Mesenchymal stem cell (in vitro differentiated cells and primary cell): ENCODE measurements around the gene MPP2.
A peak's percentile ranks its signal among the peaks of the same experiment; 100 is the strongest.

Experiments used
- DNase-seq: peaks from one replicate; pipeline ENCODE4 v3.0.0-alpha.2; 2013
- H2AFZ ChIP-seq: one replicate; pipeline ENCODE4 v1.6.1; 2013; ENCODE audit warnings: low read depth, mild to moderate bottlenecking, control low read depth, inconsistent platforms, low read length, moderate library complexity
- H2AK5ac ChIP-seq: 2 replicates; pipeline ENCODE4 v1.6.1; 2013; ENCODE audit warnings: low read length, moderate library complexity, mild to moderate bottlenecking, inconsistent platforms; ENCODE audit not compliant: severe bottlenecking
- H2BK120ac ChIP-seq: one replicate; pipeline ENCODE4 v1.6.1; 2013; ENCODE audit warnings: low read depth, mild to moderate bottlenecking, inconsistent platforms, low read length, moderate library complexity
- H2BK12ac ChIP-seq, 2 experiments: one replicate each; pipeline ENCODE4 v1.6.1; 2013; ENCODE audit warnings: inconsistent platforms in 2 of 2, low read length in 2 of 2, mild to moderate bottlenecking in 2 of 2, moderate library complexity in 2 of 2, control low read depth in 1 of 2
- H2BK15ac ChIP-seq: one replicate; pipeline ENCODE4 v1.6.1; 2013; ENCODE audit warnings: mild to moderate bottlenecking, low read depth, inconsistent platforms; ENCODE audit not compliant: poor library complexity, severe bottlenecking
- H2BK5ac ChIP-seq: 2 replicates; pipeline ENCODE4 v1.6.1; 2013; ENCODE audit warnings: low read depth, mild to moderate bottlenecking, low read length, control low read depth, inconsistent platforms; ENCODE audit not compliant: poor library complexity, severe bottlenecking
- H3K14ac ChIP-seq, 2 experiments: one replicate each; pipeline ENCODE4 v1.6.1; 2013; ENCODE audit warnings: inconsistent platforms in 2 of 2, low read length in 2 of 2, control low read depth in 1 of 2, mild to moderate bottlenecking in 1 of 2, moderate library complexity in 1 of 2
- H3K18ac ChIP-seq, 2 experiments: one replicate each; pipeline ENCODE4 v1.6.1; 2013; ENCODE audit warnings: inconsistent platforms in 2 of 2, low read length in 2 of 2, control low read depth in 1 of 2, low read depth in 1 of 2, mild to moderate bottlenecking in 1 of 2
- H3K23ac ChIP-seq, 2 experiments: one replicate each; pipeline ENCODE4 v1.6.1; 2013; ENCODE audit warnings: inconsistent platforms in 2 of 2, low read length in 2 of 2, mild to moderate bottlenecking in 2 of 2, moderate library complexity in 2 of 2, control low read depth in 1 of 2
- H3K27ac ChIP-seq: 2 replicates; pipeline ENCODE4 v1.5.1; 2013; ENCODE audit warnings: mild to moderate bottlenecking, moderate library complexity, low read length, control low read depth, inconsistent platforms; ENCODE audit not compliant: poor library complexity, severe bottlenecking
- H3K27me3 ChIP-seq, 2 experiments: 2 replicates each; pipeline versions ENCODE4 v1.6.1 to v1.7.0; 2013; ENCODE audit warnings: low read length in 2 of 2, mild to moderate bottlenecking in 2 of 2, moderate library complexity in 2 of 2, control low read depth in 1 of 2, inconsistent platforms in 1 of 2; ENCODE audit not compliant: control insufficient read depth in 1 of 2, insufficient read depth in 1 of 2
- H3K36me3 ChIP-seq, 2 experiments: 2 replicates each; pipeline versions ENCODE4 v1.6.1 to v1.7.0; 2013; ENCODE audit warnings: low read length in 2 of 2, control low read depth in 1 of 2, inconsistent platforms in 1 of 2, low read depth in 1 of 2, mild to moderate bottlenecking in 1 of 2; ENCODE audit not compliant: insufficient read depth in 2 of 2, control insufficient read depth in 1 of 2
- H3K4ac ChIP-seq, 2 experiments: one replicate each; pipeline ENCODE4 v1.6.1; 2013; ENCODE audit warnings: inconsistent platforms in 2 of 2, low read length in 2 of 2, mild to moderate bottlenecking in 2 of 2, moderate library complexity in 2 of 2, control low read depth in 1 of 2, low read depth in 1 of 2
- H3K4me1 ChIP-seq: 2 replicates; pipeline ENCODE4 v1.6.1; 2013; ENCODE audit warnings: low read depth, low read length, control low read depth; ENCODE audit not compliant: control insufficient read depth, insufficient read depth
- H3K4me2 ChIP-seq: 2 replicates; pipeline ENCODE4 v1.6.1; 2013; ENCODE audit warnings: low read length, mild to moderate bottlenecking, inconsistent platforms; ENCODE audit not compliant: poor library complexity, severe bottlenecking
- H3K4me3 ChIP-seq, 2 experiments: 2 replicates each; pipeline versions ENCODE4 v1.5.1 to v1.7.0; 2013; ENCODE audit warnings: low read length in 2 of 2, mild to moderate bottlenecking in 2 of 2, control low read depth in 1 of 2, low read depth in 1 of 2; ENCODE audit not compliant: insufficient read depth in 1 of 2
- H3K79me1 ChIP-seq: replicated peaks from 2 replicates; pipeline ENCODE4 v1.6.1; 2013; ENCODE audit warnings: mild to moderate bottlenecking, control low read depth, low read length, inconsistent platforms; ENCODE audit not compliant: poor library complexity, severe bottlenecking
- H3K9ac ChIP-seq: 2 replicates; pipeline ENCODE4 v1.7.0; 2013; ENCODE audit warnings: mild to moderate bottlenecking, low read length, moderate library complexity
- H3K9me3 ChIP-seq: 2 replicates; pipeline ENCODE4 v1.7.0; 2013; ENCODE audit warnings: mild to moderate bottlenecking, low read length; ENCODE audit not compliant: control insufficient read depth
- H4K8ac ChIP-seq: one replicate; pipeline ENCODE4 v1.6.1; 2013; ENCODE audit warnings: inconsistent platforms, mild to moderate bottlenecking, low read length, moderate library complexity
- H4K91ac ChIP-seq: one replicate; pipeline ENCODE4 v1.6.1; 2013; ENCODE audit warnings: mild to moderate bottlenecking, low read length, inconsistent platforms
- WGBS: methylation state at CpG from one replicate; pipeline ENCODE4 v1.1.7; 2013; ENCODE audit warnings: mixed read lengths; 5-methylcytosine and 5-hydroxymethylcytosine counted together

Gene MPP2

DNA sequence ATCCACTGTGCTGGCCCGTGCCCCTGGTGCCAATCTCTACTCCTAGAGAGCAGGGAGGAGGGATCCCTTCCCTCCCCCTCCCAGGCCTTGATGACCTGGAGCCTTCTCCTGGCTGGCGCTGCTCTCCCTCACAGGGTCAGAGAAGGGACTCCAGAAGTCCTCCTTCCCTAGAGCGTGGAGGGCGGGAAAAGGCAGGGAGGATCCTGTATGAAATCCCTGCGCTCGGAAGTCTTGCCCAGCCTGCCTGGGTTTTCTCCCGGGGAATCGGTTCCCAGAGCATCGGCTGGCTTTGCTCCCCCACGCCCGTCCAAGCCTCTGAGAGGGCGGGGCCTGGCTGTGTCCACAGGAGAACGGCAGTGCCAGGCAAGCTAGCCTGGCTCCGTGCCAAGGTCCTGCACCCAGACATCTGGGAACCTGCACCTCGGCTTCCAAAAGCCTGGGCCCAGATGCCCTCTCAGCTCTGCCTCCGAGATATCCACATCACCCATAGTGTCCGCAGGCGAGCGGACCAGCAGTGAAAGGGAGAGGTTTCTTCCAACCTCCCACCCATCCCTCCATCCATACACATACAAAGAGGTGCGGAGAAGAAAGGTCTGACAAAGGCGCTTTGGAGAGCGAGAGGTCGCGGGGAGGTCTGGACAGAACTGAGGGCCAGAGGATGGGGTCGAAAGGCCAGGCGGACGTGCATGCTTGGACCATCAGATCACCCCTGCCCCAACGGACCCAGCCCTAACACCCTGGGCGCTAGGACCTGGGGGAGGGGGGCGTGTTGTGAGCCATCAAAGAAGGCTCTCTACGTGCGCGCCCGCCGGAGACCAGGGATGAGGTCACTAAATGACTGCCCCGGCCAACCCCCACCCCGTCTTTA lies 1.1 kb downstream of the MPP2 start:
- H2BK15ac ChIP-seq = peak overlapping the region; percentile 16
- H2BK120ac ChIP-seq = no peak overlapping the region
- no peak overlapping the region for H2BK5ac ChIP-seq
- H3K23ac ChIP-seq = no peak overlapping the region
- H2AFZ ChIP-seq = no peak overlapping the region
- H3K4ac ChIP-seq = no peak overlapping the region
- peak overlapping the region; percentile 90 for H3K4me2 ChIP-seq
- peak; percentile 45 for DNase-seq
- H3K9me3 ChIP-seq = no peaks in the 10 kb centered on the region
- H3K27ac ChIP-seq = no peak overlapping the region
- no peaks in the 10 kb centered on the region for H3K79me1 ChIP-seq
- peaks cover 4 to 65% of the 10 kb centered on the region in 2 experiments for H3K27me3 ChIP-seq
- H2BK12ac ChIP-seq = no peak overlapping the region
- no peak overlapping the region for H3K18ac ChIP-seq
- no peak overlapping the region for H2AK5ac ChIP-seq
- H4K91ac ChIP-seq = no peak overlapping the region
- WGBS = 4% methylated on average over 22 of the region's 37 CpGs
- H3K14ac ChIP-seq = no peak overlapping the region
- H4K8ac ChIP-seq = no peak overlapping the region
- H3K4me1 ChIP-seq = peaks cover 21% of the 10 kb centered on the region
- peak overlapping the region; percentile 63 to 92 for H3K4me3 ChIP-seq
- H3K9ac ChIP-seq = peak overlapping the region; percentile 85
- no peaks in the 10 kb centered on the region for H3K36me3 ChIP-seq

- Histone ChIP-seq H4K8ac (no peak overlapping the region), H4K91ac (no peak overlapping the region), H3K4me2 (no peak overlapping the region), H3K27ac (no peak overlapping the region), H2BK12ac (no peak overlapping the region), H3K9ac (peak overlapping the region; percentile 23), H2AK5ac (no peak overlapping the region), H3K4me3 (peak overlapping the region in 1 of 2 experiments; percentile 92), H2BK15ac (no peak overlapping the region), H3K14ac (no peak overlapping the region), H3K23ac (no peak overlapping the region), H3K4me1 (peaks cover 27% of the 10 kb centered on the region), H3K79me1 (no peaks in the 10 kb centered on the region), H2BK5ac (no peak overlapping the region), H3K27me3 (peaks cover 4 to 69% of the 10 kb centered on the region in 2 experiments), H3K9me3 (no peaks in the 10 kb centered on the region), H2BK120ac (no peak overlapping the region), H3K18ac (no peak overlapping the region), H3K36me3 (no peaks in the 10 kb centered on the region), H3K4ac (no peak overlapping the region), H2AFZ (no peak overlapping the region)
- 0% methylated on average over 1 of the region's 3 CpGs for WGBS
- no peak for DNase-seq
Observed at GRCh38 chr17:43905400-43905984, 1.8 kb downstream of the MPP2 start.

DNA sequence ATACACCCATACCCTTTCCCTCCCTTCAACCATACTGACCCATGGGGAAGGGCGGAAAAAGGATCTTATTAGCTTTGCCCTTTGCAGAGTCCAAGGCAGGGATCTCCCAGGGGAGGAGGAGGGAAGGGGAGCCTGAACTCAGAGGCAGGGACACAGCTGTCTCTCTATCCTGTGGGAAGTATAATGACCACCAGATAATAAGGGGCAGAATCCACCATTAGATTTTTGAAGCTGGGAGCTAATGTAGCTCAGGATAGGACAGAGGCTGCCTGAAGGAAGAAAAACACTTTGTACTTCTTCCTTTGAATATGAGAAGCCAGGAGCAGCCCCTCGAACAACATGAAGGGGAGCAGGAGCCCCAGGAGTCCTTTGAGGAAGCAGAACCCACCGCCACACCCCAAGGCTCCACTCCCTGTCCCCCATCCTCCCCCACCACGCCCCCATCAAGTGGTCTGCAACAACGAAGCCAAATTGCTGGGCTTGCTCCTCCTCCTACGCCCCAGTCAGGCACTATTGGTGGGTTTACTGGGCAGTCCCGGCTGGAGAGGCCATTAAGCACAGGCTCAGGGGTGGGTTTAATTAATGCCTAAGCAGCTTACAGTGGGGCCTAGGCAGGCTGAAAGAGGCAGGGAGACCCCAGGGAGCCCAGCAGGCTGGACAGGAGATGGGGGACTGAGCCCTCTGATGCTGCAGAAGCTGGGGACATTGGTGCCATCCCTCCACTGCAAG lies 5.3 kb downstream of the MPP2 start:
- Histone ChIP-seq H2BK5ac (no peak overlapping the region), H4K8ac (no peak overlapping the region), H3K4ac (no peak overlapping the region), H3K4me2 (no peak overlapping the region), H3K9me3 (no peaks in the 10 kb centered on the region), H2BK12ac (no peak overlapping the region), H2BK15ac (no peak overlapping the region), H3K9ac (no peak overlapping the region), H3K14ac (no peak overlapping the region), H3K4me3 (no peak overlapping the region), H3K23ac (no peak overlapping the region), H2BK120ac (no peak overlapping the region), H3K18ac (no peak overlapping the region), H2AFZ (no peak overlapping the region), H3K4me1 (peaks cover 29% of the 10 kb centered on the region), H3K36me3 (no peaks in the 10 kb centered on the region), H2AK5ac (no peak overlapping the region), H4K91ac (no peak overlapping the region), H3K79me1 (no peaks in the 10 kb centered on the region), H3K27ac (no peak overlapping the region), H3K27me3 (peaks cover 0 to 46% of the 10 kb centered on the region in 2 experiments)
- WGBS = 69% methylated on average over 6 of the region's 7 CpGs
- DNase-seq = no peak
